Retinal pigment epithelial cell (primary cell): ENCODE measurements around the gene SKIC3.

Experiments
- DNase-seq: peaks from one replicate; pipeline ENCODE4 v3.0.0-alpha.2; 2010; ENCODE audit warnings: low read depth
- H3K4me3 ChIP-seq: 2 replicates; pipeline ENCODE4 v1.5.1; 2011; ENCODE audit warnings: mild to moderate bottlenecking, low read length, control low read depth, moderate library complexity
- CTCF ChIP-seq: conservative IDR thresholded peaks from 2 replicates; pipeline ENCODE4 v1.5.1; 2011; ENCODE audit warnings: low read depth, low read length, control low read depth, inconsistent platforms

The SKIC3 gene

GRCh38 chr5:95520206-95520605 lies 34.6 kb downstream of the SKIC3 start:
- no peak for DNase-seq
- no peak for TF ChIP-seq CTCF
- H3K4me3 ChIP-seq = no peak overlapping the region

- no peak for TF ChIP-seq CTCF
- no peak overlapping the region for H3K4me3 ChIP-seq
- no peak for DNase-seq
Observed at GRCh38 chr5:95519681-95520080, 35.1 kb downstream of the SKIC3 start.

GRCh38 chr5:95519151-95519550 lies 35.6 kb downstream of the SKIC3 start:
- TF ChIP-seq CTCF = no peak
- no peak for DNase-seq
- no peak overlapping the region for H3K4me3 ChIP-seq

- H3K4me3 ChIP-seq = no peak overlapping the region
- no peak for DNase-seq
- TF ChIP-seq CTCF = no peak
Observed at GRCh38 chr5:95518417-95518816, 36.4 kb downstream of the SKIC3 start.

- H3K4me3 ChIP-seq = no peak overlapping the region
- no peak for DNase-seq
Observed at GRCh38 chr5:95511606-95512005, 43.2 kb downstream of the SKIC3 start.

GRCh38 chr5:95508550-95508949 lies 46.2 kb downstream of the SKIC3 start:
- TF ChIP-seq CTCF = no peak
- no peak overlapping the region for H3K4me3 ChIP-seq
- no peak for DNase-seq

More at GRCh38 chr5:95511606-95512005, 43.2 kb downstream of the SKIC3 start:
- no peak for TF ChIP-seq CTCF
